Activated CD8-positive, alpha-beta T cell treated with anti-CD3 and anti-CD28 coated beads for 36 hours (primary cell): ENCODE data around the gene MYO1B. TPM values are rescaled to one million over a fixed set of nuclear protein-coding genes. Genes with fewer than 3 reads are reported as not detected.

ENCODE experiments used
- ATAC-seq: fragments of 200-7000 bp; cut with Tn5 transposase; one replicate; pipeline ENCODE4 v1.10.0; 2021; ENCODE audit warnings: mild to moderate bottlenecking, moderate library complexity
- CTCF ChIA-PET: fragments of 350-600 bp; sonication (Branson Sonifier 250); formaldehyde crosslinking; loops from one replicate; lab custom pipeline; 2021; ENCODE audit warnings: antibody characterized with exemption; lab: Charles Lee
- POLR2A ChIA-PET: fragments of 350-600 bp; sonication (Branson Sonifier 250); formaldehyde crosslinking; loops from one replicate; lab custom pipeline; 2021; ENCODE audit warnings: antibody characterized with exemption; lab: Charles Lee
- DNase-seq: peaks from one replicate; pipeline ENCODE4 v3.0.0-alpha.2; 2020
- H3K27ac Mint-ChIP-seq: one replicate; pipeline ENCODE4 v1.8.0; 2021; ENCODE audit warnings: mild to moderate bottlenecking, mixed read lengths
- H3K27me3 Mint-ChIP-seq: one replicate; pipeline ENCODE4 v1.8.0; 2021; ENCODE audit warnings: mixed read lengths
- H3K36me3 Mint-ChIP-seq: one replicate; pipeline ENCODE4 v1.8.0; 2021; ENCODE audit warnings: low read depth, mixed read lengths
- H3K4me1 Mint-ChIP-seq: one replicate; pipeline ENCODE4 v1.8.0; 2021; ENCODE audit warnings: low read depth, mixed read lengths
- H3K4me3 Mint-ChIP-seq: one replicate; pipeline ENCODE4 v1.8.0; 2021; ENCODE audit warnings: mild to moderate bottlenecking, moderate library complexity, mixed read lengths
- H3K9me3 Mint-ChIP-seq: one replicate; pipeline ENCODE4 v1.8.0; 2021; ENCODE audit warnings: mixed read lengths
- CTCF ChIP-seq: fragments of 200-600 bp; IDR thresholded peaks from one replicate; pipeline ENCODE4 v1.8.0; 2022; ENCODE audit warnings: antibody characterized with exemption, mild to moderate bottlenecking
- intact Hi-C: fragments of 100-400 bp; cut with micrococcal nuclease; formaldehyde crosslinking; loops from one replicate; pipeline ENCODE4 v1.10.0; 2022
- total RNA-seq, 2 experiments: library from RNA; stranded (reverse); gene quantifications; one replicate each; pipeline ENCODE4 v1.2.3, GENCODE V29; 2021

MYO1B gene
- total RNA-seq, 2 experiments from 2014 or later = 43.2 to 44.8 TPM

- H3K36me3 Mint-ChIP-seq = no peaks in the 10 kb centered on the region
- no peaks in the 10 kb centered on the region for H3K9me3 Mint-ChIP-seq
- intact Hi-C loops = no loop called here
- H3K27me3 Mint-ChIP-seq = no peaks in the 10 kb centered on the region
- no peak for DNase-seq
- no peaks in the 10 kb centered on the region for H3K4me1 Mint-ChIP-seq
- TF ChIP-seq CTCF = no peak
- no peak overlapping the region for H3K4me3 Mint-ChIP-seq
- ChIA-PET POLR2A (no interaction called here), CTCF (interaction anchor here (3.2 kb wide), 1 partner anchor 8 kb away, joined by 19 read pairs; no protein-coding TSS in a partner anchor)
- no peak for ATAC-seq
- H3K27ac Mint-ChIP-seq = no peak overlapping the region
Observed at GRCh38 chr2:191226196-191226595, 19.0 kb upstream of the MYO1B start.

- Mint-ChIP-seq H3K4me1 (no peaks in the 10 kb centered on the region), H3K27ac (no peak overlapping the region), H3K9me3 (no peaks in the 10 kb centered on the region), H3K27me3 (no peaks in the 10 kb centered on the region), H3K4me3 (no peak overlapping the region), H3K36me3 (no peaks in the 10 kb centered on the region)
- ChIA-PET CTCF (interaction anchor here (3.2 kb wide), 1 partner anchor 10 kb away, joined by 19 read pairs; no protein-coding TSS in a partner anchor), POLR2A (no interaction called here)
- intact Hi-C loops = no loop called here
- TF ChIP-seq CTCF = no peak
- DNase-seq (no peak), ATAC-seq (no peak)
Observed at GRCh38 chr2:191228333-191228732, 16.9 kb upstream of the MYO1B start.

GRCh38 chr2:191228861-191229260, 16.3 kb upstream of the MYO1B start:
- DNase-seq (no peak), ATAC-seq (no peak)
- ChIA-PET CTCF (interaction anchor here (1.3 to 3.2 kb wide), 2 partner anchors 11 to 74 kb away, joined by 3 to 19 read pairs; no protein-coding TSS in a partner anchor), POLR2A (no interaction called here)
- no peak overlapping the region for H3K4me3 Mint-ChIP-seq
- H3K4me1 Mint-ChIP-seq = no peaks in the 10 kb centered on the region
- H3K9me3 Mint-ChIP-seq = no peaks in the 10 kb centered on the region
- intact Hi-C loops = no loop called here
- TF ChIP-seq CTCF = no peak
- no peaks in the 10 kb centered on the region for H3K27me3 Mint-ChIP-seq
- no peaks in the 10 kb centered on the region for H3K36me3 Mint-ChIP-seq
- no peak overlapping the region for H3K27ac Mint-ChIP-seq

- TF ChIP-seq CTCF = no peak
- POLR2A ChIA-PET = interaction anchor here (0.6 kb wide), 1 partner anchor 177 kb away, joined by 3 read pairs; no protein-coding TSS in a partner anchor
- Mint-ChIP-seq H3K27me3 (no peaks in the 10 kb centered on the region), H3K36me3 (no peaks in the 10 kb centered on the region), H3K9me3 (no peaks in the 10 kb centered on the region), H3K27ac (no peak overlapping the region), H3K4me1 (peaks cover 2% of the 10 kb centered on the region), H3K4me3 (no peak overlapping the region)
- intact Hi-C loops = no loop called here
- CTCF ChIA-PET = interaction anchor here (0.6 to 1.3 kb wide), 6 partner anchors 12 to 75 kb away, joined by 3 to 11 read pairs (median 3); no protein-coding TSS in a partner anchor
- ATAC-seq (no peak), DNase-seq (no peak)
Observed at GRCh38 chr2:191230174-191230573, 15.0 kb upstream of the MYO1B start.

- H3K4me3 Mint-ChIP-seq = no peak overlapping the region
- peaks cover 2% of the 10 kb centered on the region for H3K4me1 Mint-ChIP-seq
- ChIA-PET POLR2A (interaction anchor here (1.0 kb wide), 1 partner anchor 19 kb away, joined by 3 read pairs; no protein-coding TSS in a partner anchor), CTCF (interaction anchor here (0.8 kb wide), 1 partner anchor 38 kb away, joined by 4 read pairs; no protein-coding TSS in a partner anchor)
- no peak for ATAC-seq
- no peak for DNase-seq
- intact Hi-C loops = no loop called here
- H3K27me3 Mint-ChIP-seq = no peaks in the 10 kb centered on the region
- no peaks in the 10 kb centered on the region for H3K9me3 Mint-ChIP-seq
- no peaks in the 10 kb centered on the region for H3K36me3 Mint-ChIP-seq
- no peak overlapping the region for H3K27ac Mint-ChIP-seq
- no peak for TF ChIP-seq CTCF
Observed at GRCh38 chr2:191231995-191232394, 13.2 kb upstream of the MYO1B start.
